ENCODE results near the gene NFE2. TPM values are rescaled to one million over a fixed set of nuclear protein-coding genes. Genes with fewer than 3 reads are reported as not detected.

Gene NFE2
- total RNA-seq, 1 experiment from 2014 or later = 0.40 TPM

- intact Hi-C loops (cut with micrococcal nuclease) = loop anchor here (2.0 kb wide), 1 partner anchor 21 kb away; the partner anchor contains the start of genes CBX5 and HNRNPA1
- Mint-ChIP-seq H3K4me3 (ENCODE audit: unreplicated experiment) (peak overlapping the region; percentile 63), H3K4me1 (ENCODE audit: insufficient read depth, unreplicated experiment) (peaks cover 14% of the 10 kb centered on the region), H3K27ac (ENCODE audit: low read depth, unreplicated experiment) (peak overlapping the region; percentile 83), H3K36me3 (ENCODE audit: insufficient read depth, unreplicated experiment) (peaks cover 44% of the 10 kb centered on the region), H3K9me3 (ENCODE audit: unreplicated experiment) (no peaks in the 10 kb centered on the region), H3K27me3 (ENCODE audit: insufficient read depth, unreplicated experiment) (no peaks in the 10 kb centered on the region)
- ChIA-PET CTCF (interaction anchor here (0.6 to 3.8 kb wide), 13 partner anchors 8 to 120 kb away, joined by 3 to 19 read pairs (median 4); partner anchors contain the start of gene COPZ1), POLR2A (interaction anchor here (0.6 to 6.9 kb wide), 15 partner anchors 13 to 109 kb away, joined by 3 to 99 read pairs (median 5); partner anchors contain the start of genes CBX5 and HNRNPA1)
- DNase-seq (ENCODE audit: unreplicated experiment) = peak; percentile 76
- BruUV-seq (replicated peaks) = no TSS peak
- no peak for TF ChIP-seq CTCF (IDR thresholded peaks at IDR 0.05; ENCODE audit: unreplicated experiment)
Measured at GRCh38 chr12:54259194-54260011, 41.4 kb downstream of the NFE2 start.

GRCh38 chr12:54258201-54258681 is 42.6 kb downstream of the NFE2 start:
- intact Hi-C loops (cut with micrococcal nuclease) = loop anchor here (2.0 kb wide), 1 partner anchor 23 kb away; the partner anchor contains the start of genes CBX5 and HNRNPA1
- no peaks in the 10 kb centered on the region for H3K27me3 Mint-ChIP-seq (ENCODE audit: insufficient read depth, unreplicated experiment)

GRCh38 chr12:54257332-54257731 is 43.5 kb downstream of the NFE2 start:
- BruUV-seq (replicated peaks) = no TSS peak
- no peak for DNase-seq (ENCODE audit: unreplicated experiment)
- H3K4me1 Mint-ChIP-seq (ENCODE audit: insufficient read depth, unreplicated experiment) = peaks cover 9% of the 10 kb centered on the region
- peak overlapping the region; percentile 83 for H3K27ac Mint-ChIP-seq (ENCODE audit: low read depth, unreplicated experiment)
- H3K4me3 Mint-ChIP-seq (ENCODE audit: unreplicated experiment) = no peak overlapping the region
- no peaks in the 10 kb centered on the region for H3K9me3 Mint-ChIP-seq (ENCODE audit: unreplicated experiment)
- intact Hi-C loops (cut with micrococcal nuclease) = no loop called here
- CTCF ChIA-PET = interaction anchor here (1.2 to 2.3 kb wide), 3 partner anchors 16 to 122 kb away, joined by 3 to 8 read pairs (median 5); no protein-coding TSS in a partner anchor
- TF ChIP-seq CTCF (IDR thresholded peaks at IDR 0.05; ENCODE audit: unreplicated experiment) = no peak
- POLR2A ChIA-PET = interaction anchor here (0.7 to 6.9 kb wide), 2 partner anchors 22 to 102 kb away, joined by 3 to 99 read pairs; partner anchors contain the start of genes CBX5 and HNRNPA1
- H3K27me3 Mint-ChIP-seq (ENCODE audit: insufficient read depth, unreplicated experiment) = no peaks in the 10 kb centered on the region
- peaks cover 54% of the 10 kb centered on the region for H3K36me3 Mint-ChIP-seq (ENCODE audit: insufficient read depth, unreplicated experiment)

More at GRCh38 chr12:54258201-54258681, 42.6 kb downstream of the NFE2 start:
- Mint-ChIP-seq H3K4me3 (ENCODE audit: unreplicated experiment) (no peak overlapping the region), H3K36me3 (ENCODE audit: insufficient read depth, unreplicated experiment) (peaks cover 53% of the 10 kb centered on the region), H3K4me1 (ENCODE audit: insufficient read depth, unreplicated experiment) (peaks cover 14% of the 10 kb centered on the region), H3K9me3 (ENCODE audit: unreplicated experiment) (no peaks in the 10 kb centered on the region), H3K27ac (ENCODE audit: low read depth, unreplicated experiment) (peak overlapping the region; percentile 83)
- ChIA-PET POLR2A (interaction anchor here (0.6 to 6.9 kb wide), 15 partner anchors 11 to 1560 kb away, joined by 3 to 99 read pairs (median 5); partner anchors contain the start of genes CBX5, HNRNPA1 and ORMDL2), CTCF (interaction anchor here (0.6 to 1.6 kb wide), 9 partner anchors 17 to 121 kb away, joined by 3 to 5 read pairs (median 4); partner anchors contain the start of genes CBX5, COPZ1 and HNRNPA1)
- BruUV-seq (replicated peaks) = no TSS peak
- no peak for TF ChIP-seq CTCF (IDR thresholded peaks at IDR 0.05; ENCODE audit: unreplicated experiment)
- DNase-seq (ENCODE audit: unreplicated experiment) = no peak

- H3K4me1 Mint-ChIP-seq (ENCODE audit: insufficient read depth, unreplicated experiment) = no peaks in the 10 kb centered on the region
- ChIA-PET CTCF (interaction anchor here (0.6 to 3.5 kb wide), 13 partner anchors 12 to 291 kb away, joined by 3 to 63 read pairs (median 8); partner anchors contain the start of gene COPZ1), POLR2A (interaction anchor here (1.1 to 1.5 kb wide), 3 partner anchors 9 to 105 kb away, joined by 3 read pairs; no protein-coding TSS in a partner anchor)
- no peak for TF ChIP-seq CTCF (IDR thresholded peaks at IDR 0.05; ENCODE audit: unreplicated experiment)
- BruUV-seq (replicated peaks) = no TSS peak
- H3K9me3 Mint-ChIP-seq (ENCODE audit: unreplicated experiment) = no peaks in the 10 kb centered on the region
- peaks cover 80% of the 10 kb centered on the region for H3K36me3 Mint-ChIP-seq (ENCODE audit: insufficient read depth, unreplicated experiment)
- no peaks in the 10 kb centered on the region for H3K27me3 Mint-ChIP-seq (ENCODE audit: insufficient read depth, unreplicated experiment)
- intact Hi-C loops (cut with micrococcal nuclease) = no loop called here
- no peak overlapping the region for H3K27ac Mint-ChIP-seq (ENCODE audit: low read depth, unreplicated experiment)
- no peak for DNase-seq (ENCODE audit: unreplicated experiment)
- H3K4me3 Mint-ChIP-seq (ENCODE audit: unreplicated experiment) = no peak overlapping the region
Measured at GRCh38 chr12:54253240-54253639, 47.6 kb downstream of the NFE2 start.
